Parathyroid adenoma (tissue), 2 donors: ENCODE measurements around the gene ITPR1.

Source experiments
- H2AFZ ChIP-seq: fragments of 300-600 bp; sonication (generic); one replicate; pipeline ENCODE4 v1.7.0; 2017; ENCODE audit warnings: antibody characterized with exemption, mild to moderate bottlenecking
- H3K27ac ChIP-seq: fragments of 300-600 bp; sonication (generic); one replicate; pipeline ENCODE4 v1.7.0; 2017
- H3K27me3 ChIP-seq: fragments of 300-600 bp; sonication (generic); one replicate; pipeline ENCODE4 v1.7.0; 2017; ENCODE audit warnings: low read length; ENCODE audit not compliant: control insufficient read depth, insufficient read depth
- H3K36me3 ChIP-seq: fragments of 300-600 bp; sonication (generic); one replicate; pipeline ENCODE4 v1.7.0; 2017; ENCODE audit warnings: low read length; ENCODE audit not compliant: control insufficient read depth, insufficient read depth
- H3K4me1 ChIP-seq: fragments of 300-600 bp; sonication (generic); one replicate; pipeline ENCODE4 v1.7.0; 2017; ENCODE audit warnings: control low read depth
- H3K4me2 ChIP-seq: fragments of 300-600 bp; sonication (generic); one replicate; pipeline ENCODE4 v1.7.0; 2017; ENCODE audit warnings: low read length
- H3K4me3 ChIP-seq: fragments of 300-600 bp; sonication (generic); one replicate; pipeline ENCODE4 v1.7.0; 2017; ENCODE audit warnings: low read depth, low read length
- H3K79me2 ChIP-seq: fragments of 300-600 bp; sonication (generic); one replicate; pipeline ENCODE4 v1.7.0; 2017; ENCODE audit warnings: control low read depth
- H3K9ac ChIP-seq: fragments of 300-600 bp; sonication (generic); one replicate; pipeline ENCODE4 v1.7.0; 2017; ENCODE audit warnings: mild to moderate bottlenecking
- H3K9me3 ChIP-seq: fragments of 300-600 bp; sonication (generic); one replicate; pipeline ENCODE4 v1.7.0; 2017; ENCODE audit warnings: low read length; ENCODE audit not compliant: control insufficient read depth
- CTCF ChIP-seq: fragments of 300-600 bp; sonication (generic); IDR thresholded peaks from one replicate; pipeline ENCODE4 v1.7.0; 2017; ENCODE audit warnings: antibody characterized with exemption, mild to moderate bottlenecking
- donor health status: primary hyperparathyroidism.

Gene ITPR1

GRCh38 chr3:4894891-4895530, 401.9 kb downstream of the ITPR1 start:
- Histone ChIP-seq H3K4me1 (peaks cover 21% of the 10 kb centered on the region), H3K79me2 (no peaks in the 10 kb centered on the region), H3K9me3 (no peaks in the 10 kb centered on the region), H3K9ac (no peak overlapping the region), H3K4me2 (no peak overlapping the region), H3K27me3 (no peaks in the 10 kb centered on the region), H3K4me3 (no peak overlapping the region), H2AFZ (peak overlapping the region; percentile 54), H3K27ac (no peak overlapping the region), H3K36me3 (no peaks in the 10 kb centered on the region)
- TF ChIP-seq CTCF = no peak

GRCh38 chr3:4895838-4896237, 402.7 kb downstream of the ITPR1 start:
- no peaks in the 10 kb centered on the region for H3K9me3 ChIP-seq
- H3K79me2 ChIP-seq = no peaks in the 10 kb centered on the region
- H3K4me1 ChIP-seq = peaks cover 27% of the 10 kb centered on the region
- no peak for TF ChIP-seq CTCF
- no peak overlapping the region for H3K9ac ChIP-seq
- H2AFZ ChIP-seq = peak overlapping the region; percentile 54
- no peak overlapping the region for H3K4me2 ChIP-seq
- H3K4me3 ChIP-seq = no peak overlapping the region
- H3K36me3 ChIP-seq = no peaks in the 10 kb centered on the region
- H3K27me3 ChIP-seq = no peaks in the 10 kb centered on the region
- no peak overlapping the region for H3K27ac ChIP-seq
